Esophagus squamous epithelium (tissue), 4 donors: ENCODE measurements around the gene CHCHD3.

ENCODE experiments used
- CTCF ChIP-seq, 6 experiments: fragments of 450-650 bp in 4 of 6; fragments of 200-600 bp in 2 of 6; sonication (generic) in 2 of 6; IDR thresholded peaks; one replicate each; pipeline ENCODE4 v1.5.1; 2016 to 2019; ENCODE audit warnings: antibody characterized with exemption in 6 of 6, mild to moderate bottlenecking in 4 of 6, moderate library complexity in 4 of 6
- POLR2A ChIP-seq, 4 donors: fragments of 450-650 bp; IDR thresholded peaks; one replicate each; pipeline ENCODE4 v1.6.1; 2017; ENCODE audit warnings: antibody characterized with exemption in 4 of 4, mild to moderate bottlenecking in 4 of 4, moderate library complexity in 3 of 4

- TF ChIP-seq CTCF (IDR thresholded peaks at IDR 0.05) (no peak), POLR2A (IDR thresholded peaks at IDR 0.05) (no peak)
Observed at GRCh38 chr7:133039614-133040013, 42.3 kb downstream of the CHCHD3 start.
